ENCODE data around the gene ANKIB1.
"Not testable (repeated sequence)": the region's sequence is repeated elsewhere in the genome, so short reads cannot be mapped to it uniquely, and the experiment has no call there.

The ANKIB1 gene

DNA sequence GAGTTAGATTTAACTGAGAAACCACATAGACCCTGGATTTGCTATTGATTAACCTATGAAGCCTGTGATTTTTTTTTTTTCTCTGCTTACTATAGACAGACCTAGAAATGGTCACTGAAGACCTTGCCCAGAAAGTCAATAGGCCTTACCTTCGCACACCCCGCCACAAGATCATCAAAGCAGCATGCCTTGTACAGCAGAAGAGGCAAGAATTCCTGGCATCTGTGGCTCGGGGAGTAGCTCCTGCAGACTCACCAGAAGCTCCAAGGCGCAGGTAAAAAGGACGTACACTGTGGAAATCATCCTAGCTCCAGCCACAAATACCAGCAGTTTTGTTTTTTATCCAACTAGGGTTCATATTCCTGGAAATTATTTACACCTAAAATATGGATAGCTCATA is 145.3 kb downstream of the ANKIB1 start:
- no peak overlapping the region for H3K27ac ChIP-seq (ENCODE audit: low read depth in 2 of 2, low read length in 2 of 2)
- no peak overlapping the region for H3K4me3 ChIP-seq (ENCODE audit: low read length in 2 of 2)
- peaks cover 6 to 8% of the 10 kb centered on the region in 2 donors for H3K36me3 ChIP-seq (ENCODE audit: control insufficient read depth in 2 of 2, insufficient read depth in 2 of 2, low read length in 2 of 2)
- H3K27me3 ChIP-seq (ENCODE audit: control insufficient read depth in 2 of 2, insufficient read depth in 2 of 2, low read length in 2 of 2), result no peaks in the 10 kb centered on the region
- H3K9ac ChIP-seq (ENCODE audit: low read depth in 1 of 2, low read length in 2 of 2), result no peak overlapping the region
- H3K9me3 ChIP-seq (ENCODE audit: control insufficient read depth in 2 of 2, low read length in 2 of 2), result no peaks in the 10 kb centered on the region
- H3K4me1 ChIP-seq (ENCODE audit: control insufficient read depth in 2 of 2, insufficient read depth in 2 of 2, low read length in 2 of 2), result no peaks in the 10 kb centered on the region

GRCh38 chr7:92397542-92397941 is 151.8 kb downstream of the ANKIB1 start:
- no peaks in the 10 kb centered on the region for H3K9me3 ChIP-seq (ENCODE audit: control insufficient read depth in 2 of 2, low read length in 2 of 2)
- no peak overlapping the region for H3K27ac ChIP-seq (ENCODE audit: low read depth in 2 of 2, low read length in 2 of 2)
- no peak overlapping the region for H3K9ac ChIP-seq (ENCODE audit: low read depth in 1 of 2, low read length in 2 of 2)
- no peaks in the 10 kb centered on the region for H3K4me1 ChIP-seq (ENCODE audit: control insufficient read depth in 2 of 2, insufficient read depth in 2 of 2, low read length in 2 of 2)
- H3K27me3 ChIP-seq (ENCODE audit: control insufficient read depth in 2 of 2, insufficient read depth in 2 of 2, low read length in 2 of 2), result no peaks in the 10 kb centered on the region
- no peak overlapping the region for H3K4me3 ChIP-seq (ENCODE audit: low read length in 2 of 2)
- H3K36me3 ChIP-seq (ENCODE audit: control insufficient read depth in 2 of 2, insufficient read depth in 2 of 2, low read length in 2 of 2), result peaks cover 22 to 26% of the 10 kb centered on the region in 2 donors

DNA sequence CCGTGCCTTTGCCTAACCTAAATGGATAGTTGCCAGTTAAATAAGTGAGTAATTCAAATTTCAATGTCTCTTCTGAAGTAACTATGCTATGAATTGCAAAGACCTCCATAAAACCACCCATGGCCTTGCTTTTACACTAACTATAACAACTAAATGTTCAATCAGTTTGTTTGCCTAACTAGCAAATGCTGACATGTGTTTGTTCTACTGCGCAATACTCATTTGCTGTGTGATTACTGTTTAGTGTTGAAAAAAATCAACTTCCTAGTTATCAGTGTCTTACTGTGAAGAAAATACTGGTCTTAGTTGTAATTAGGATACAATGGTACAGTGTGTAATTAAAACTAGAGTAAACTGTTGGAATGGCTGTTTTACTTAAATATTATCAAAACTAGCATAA is 154.2 kb downstream of the ANKIB1 start:
- Histone ChIP-seq H3K9me3 (ENCODE audit: control insufficient read depth in 2 of 2, low read length in 2 of 2) (no peaks in the 10 kb centered on the region), H3K4me3 (ENCODE audit: low read length in 2 of 2) (no peak overlapping the region), H3K36me3 (ENCODE audit: control insufficient read depth in 2 of 2, insufficient read depth in 2 of 2, low read length in 2 of 2) (peaks cover 22 to 26% of the 10 kb centered on the region in 2 donors), H3K27ac (ENCODE audit: low read depth in 2 of 2, low read length in 2 of 2) (no peak overlapping the region), H3K27me3 (ENCODE audit: control insufficient read depth in 2 of 2, insufficient read depth in 2 of 2, low read length in 2 of 2) (no peaks in the 10 kb centered on the region), H3K9ac (ENCODE audit: low read depth in 1 of 2, low read length in 2 of 2) (no peak overlapping the region), H3K4me1 (ENCODE audit: control insufficient read depth in 2 of 2, insufficient read depth in 2 of 2, low read length in 2 of 2) (no peaks in the 10 kb centered on the region)

DNA sequence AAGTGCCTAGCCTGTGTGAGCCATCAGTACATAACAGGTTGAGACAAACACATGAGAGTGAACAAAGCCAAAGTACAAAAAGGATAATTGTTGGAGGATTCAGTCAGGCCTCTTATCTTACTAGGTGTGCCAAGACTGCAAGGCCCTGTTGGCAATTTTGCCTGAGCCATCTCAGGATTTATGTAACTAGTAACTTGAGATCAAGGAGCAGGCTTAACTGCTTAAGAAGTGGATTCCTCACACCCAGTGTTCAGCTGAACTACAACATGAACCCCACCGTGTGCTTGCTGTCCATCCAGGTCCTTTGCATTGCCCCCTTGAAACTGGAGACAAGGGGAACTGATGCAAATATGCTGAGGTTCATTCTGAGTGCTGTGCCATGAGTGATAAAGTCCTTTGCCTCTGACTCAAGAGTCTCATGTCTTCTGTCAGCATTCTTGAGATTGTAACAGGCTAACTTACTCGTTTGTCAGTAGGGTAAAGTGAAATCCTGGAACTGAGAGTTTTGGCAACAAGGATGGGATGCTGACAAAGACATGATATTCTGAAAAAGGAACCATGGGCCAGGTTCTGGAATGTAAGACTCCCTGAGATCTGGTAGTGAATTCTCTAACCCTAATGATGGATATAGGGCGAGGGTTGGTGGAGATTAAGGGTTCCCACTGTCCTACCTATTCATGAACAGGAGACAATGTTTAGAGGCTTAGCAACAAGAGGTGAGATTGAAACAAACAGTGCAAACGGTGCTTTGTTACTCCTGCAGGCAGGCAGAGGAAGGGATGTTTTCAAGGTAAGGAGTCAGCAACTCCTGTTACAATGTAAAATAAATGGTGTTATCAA is 157.4 kb downstream of the ANKIB1 start:
- no peaks in the 10 kb centered on the region for H3K4me1 ChIP-seq (ENCODE audit: control insufficient read depth in 2 of 2, insufficient read depth in 2 of 2, low read length in 2 of 2)
- H3K9me3 ChIP-seq (ENCODE audit: control insufficient read depth in 2 of 2, low read length in 2 of 2), result no peaks in the 10 kb centered on the region
- no peak overlapping the region for H3K9ac ChIP-seq (ENCODE audit: low read depth in 1 of 2, low read length in 2 of 2)
- H3K36me3 ChIP-seq (ENCODE audit: control insufficient read depth in 2 of 2, insufficient read depth in 2 of 2, low read length in 2 of 2), result peaks cover 12 to 14% of the 10 kb centered on the region in 2 donors
- no peaks in the 10 kb centered on the region for H3K27me3 ChIP-seq (ENCODE audit: control insufficient read depth in 2 of 2, insufficient read depth in 2 of 2, low read length in 2 of 2)
- no peak overlapping the region for H3K27ac ChIP-seq (ENCODE audit: low read depth in 2 of 2, low read length in 2 of 2)
- H3K4me3 ChIP-seq (ENCODE audit: low read length in 2 of 2), result no peak overlapping the region

- H3K9ac ChIP-seq (ENCODE audit: low read depth in 1 of 2, low read length in 2 of 2), result no peak overlapping the region
- H3K4me1 ChIP-seq (ENCODE audit: control insufficient read depth in 2 of 2, insufficient read depth in 2 of 2, low read length in 2 of 2), result no peaks in the 10 kb centered on the region
- no peak overlapping the region for H3K27ac ChIP-seq (ENCODE audit: low read depth in 2 of 2, low read length in 2 of 2)
- H3K27me3 ChIP-seq (ENCODE audit: control insufficient read depth in 2 of 2, insufficient read depth in 2 of 2, low read length in 2 of 2), result no peaks in the 10 kb centered on the region
- peaks cover 7 to 9% of the 10 kb centered on the region in 2 donors for H3K36me3 ChIP-seq (ENCODE audit: control insufficient read depth in 2 of 2, insufficient read depth in 2 of 2, low read length in 2 of 2)
- H3K4me3 ChIP-seq (ENCODE audit: low read length in 2 of 2), result no peak overlapping the region
- H3K9me3 ChIP-seq (ENCODE audit: control insufficient read depth in 2 of 2, low read length in 2 of 2), result no peaks in the 10 kb centered on the region
These were observed 157.9 kb downstream of the ANKIB1 start for GRCh38 chr7:92403760-92404074.

DNA sequence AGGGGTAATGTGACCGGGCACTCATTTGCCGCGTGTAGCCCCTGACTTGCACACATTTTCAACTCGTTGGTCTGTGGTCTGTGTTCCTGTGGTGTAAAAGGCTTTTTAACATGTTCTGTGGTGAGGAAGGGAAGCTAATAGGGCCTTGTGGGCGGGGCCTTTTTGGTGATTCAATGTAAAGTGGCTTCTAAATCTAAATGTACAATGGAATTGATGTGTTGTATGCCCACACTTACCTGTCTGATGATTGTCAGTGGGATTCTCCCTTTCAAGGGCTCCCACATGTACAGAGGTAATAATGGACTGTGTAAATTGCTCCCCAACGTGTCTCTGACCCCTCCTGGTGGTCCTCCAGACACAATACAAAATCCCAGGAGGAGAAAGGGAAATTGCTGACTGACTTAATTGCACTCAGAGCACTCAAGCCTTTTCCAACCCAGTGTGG is 158.4 kb downstream of the ANKIB1 start:
- Histone ChIP-seq H3K27me3 (ENCODE audit: control insufficient read depth in 2 of 2, insufficient read depth in 2 of 2, low read length in 2 of 2) (no peaks in the 10 kb centered on the region), H3K27ac (ENCODE audit: low read depth in 2 of 2, low read length in 2 of 2) (no peak overlapping the region), H3K4me1 (ENCODE audit: control insufficient read depth in 2 of 2, insufficient read depth in 2 of 2, low read length in 2 of 2) (no peaks in the 10 kb centered on the region), H3K36me3 (ENCODE audit: control insufficient read depth in 2 of 2, insufficient read depth in 2 of 2, low read length in 2 of 2) (peaks cover 2 to 5% of the 10 kb centered on the region in 2 donors), H3K9ac (ENCODE audit: low read depth in 1 of 2, low read length in 2 of 2) (no peak overlapping the region), H3K9me3 (ENCODE audit: control insufficient read depth in 2 of 2, low read length in 2 of 2) (no peaks in the 10 kb centered on the region), H3K4me3 (ENCODE audit: low read length in 2 of 2) (no peak overlapping the region)

- no peak overlapping the region for H3K4me3 ChIP-seq (ENCODE audit: low read length in 2 of 2)
- no peaks in the 10 kb centered on the region for H3K36me3 ChIP-seq (ENCODE audit: control insufficient read depth in 2 of 2, insufficient read depth in 2 of 2, low read length in 2 of 2)
- H3K27ac ChIP-seq (ENCODE audit: low read depth in 2 of 2, low read length in 2 of 2), result no peak overlapping the region
- no peaks in the 10 kb centered on the region for H3K9me3 ChIP-seq (ENCODE audit: control insufficient read depth in 2 of 2, low read length in 2 of 2)
- peaks cover 0 to 3% of the 10 kb centered on the region in 2 donors for H3K27me3 ChIP-seq (ENCODE audit: control insufficient read depth in 2 of 2, insufficient read depth in 2 of 2, low read length in 2 of 2)
- no peaks in the 10 kb centered on the region for H3K4me1 ChIP-seq (ENCODE audit: control insufficient read depth in 2 of 2, insufficient read depth in 2 of 2, low read length in 2 of 2)
- no peak overlapping the region for H3K9ac ChIP-seq (ENCODE audit: low read depth in 1 of 2, low read length in 2 of 2)
These were observed 163.6 kb downstream of the ANKIB1 start for GRCh38 chr7:92409357-92409756.

DNA sequence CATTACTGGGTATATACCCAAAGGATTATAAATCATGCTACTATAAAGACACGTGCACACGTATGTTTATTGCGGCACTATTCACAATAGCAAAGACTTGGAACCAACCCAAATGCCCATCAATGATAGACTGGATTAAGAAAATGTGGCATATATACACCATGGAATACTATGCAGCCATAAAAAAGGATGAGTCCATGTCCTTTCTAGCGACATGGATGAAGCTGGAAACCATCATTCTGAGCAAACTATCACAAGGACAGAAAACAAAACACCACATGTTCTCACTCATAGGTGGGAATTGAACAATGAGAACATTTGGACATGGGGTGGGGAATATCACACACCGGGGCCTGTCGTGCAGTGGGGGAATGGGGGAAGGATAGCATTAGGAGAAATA is 164.4 kb downstream of the ANKIB1 start:
- H3K9me3 ChIP-seq (ENCODE audit: control insufficient read depth in 2 of 2, low read length in 2 of 2); H3K27ac ChIP-seq (ENCODE audit: low read depth in 2 of 2, low read length in 2 of 2); H3K4me3 ChIP-seq (ENCODE audit: low read length in 2 of 2); H3K36me3 ChIP-seq (ENCODE audit: control insufficient read depth in 2 of 2, insufficient read depth in 2 of 2, low read length in 2 of 2); H3K9ac ChIP-seq (ENCODE audit: low read depth in 1 of 2, low read length in 2 of 2); H3K27me3 ChIP-seq (ENCODE audit: control insufficient read depth in 2 of 2, insufficient read depth in 2 of 2, low read length in 2 of 2); H3K4me1 ChIP-seq (ENCODE audit: control insufficient read depth in 2 of 2, insufficient read depth in 2 of 2, low read length in 2 of 2): not testable (repeated sequence)

DNA sequence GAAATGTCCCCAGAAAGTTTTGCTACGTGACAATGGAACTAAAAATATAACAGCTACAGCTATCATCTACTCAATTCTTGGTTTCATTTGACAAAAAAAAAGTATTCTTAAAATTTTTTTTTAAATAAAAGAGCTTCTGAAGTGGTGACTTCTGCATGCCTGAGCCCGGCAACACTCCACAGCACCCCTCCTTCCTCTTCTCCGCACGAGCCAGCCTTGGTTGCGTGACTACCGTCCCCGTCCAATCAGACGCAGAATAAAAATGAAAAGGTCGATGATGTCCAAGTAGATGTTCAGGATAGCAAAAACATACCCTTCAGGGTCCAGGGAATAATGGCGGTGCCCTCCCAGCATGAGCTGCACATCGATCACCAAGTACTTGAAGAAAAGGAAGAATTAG is 167.0 kb downstream of the ANKIB1 start:
- H3K27me3 ChIP-seq (ENCODE audit: control insufficient read depth in 2 of 2, insufficient read depth in 2 of 2, low read length in 2 of 2), result peaks cover 0 to 3% of the 10 kb centered on the region in 2 donors

GRCh38 chr7:92413550-92413949 is 167.8 kb downstream of the ANKIB1 start:
- Histone ChIP-seq H3K9ac (ENCODE audit: low read depth in 1 of 2, low read length in 2 of 2) (no peak overlapping the region), H3K27ac (ENCODE audit: low read depth in 2 of 2, low read length in 2 of 2) (no peak overlapping the region), H3K27me3 (ENCODE audit: control insufficient read depth in 2 of 2, insufficient read depth in 2 of 2, low read length in 2 of 2) (peaks cover 0 to 3% of the 10 kb centered on the region in 2 donors), H3K9me3 (ENCODE audit: control insufficient read depth in 2 of 2, low read length in 2 of 2) (no peaks in the 10 kb centered on the region), H3K4me3 (ENCODE audit: low read length in 2 of 2) (no peak overlapping the region), H3K36me3 (ENCODE audit: control insufficient read depth in 2 of 2, insufficient read depth in 2 of 2, low read length in 2 of 2) (no peaks in the 10 kb centered on the region), H3K4me1 (ENCODE audit: control insufficient read depth in 2 of 2, insufficient read depth in 2 of 2, low read length in 2 of 2) (no peaks in the 10 kb centered on the region)

More for the DNA sequence above, 167.0 kb downstream of the ANKIB1 start:
- H3K9me3 ChIP-seq (ENCODE audit: control insufficient read depth in 2 of 2, low read length in 2 of 2), result no peaks in the 10 kb centered on the region
- no peak overlapping the region for H3K27ac ChIP-seq (ENCODE audit: low read depth in 2 of 2, low read length in 2 of 2)
- no peak overlapping the region for H3K9ac ChIP-seq (ENCODE audit: low read depth in 1 of 2, low read length in 2 of 2)
- no peaks in the 10 kb centered on the region for H3K36me3 ChIP-seq (ENCODE audit: control insufficient read depth in 2 of 2, insufficient read depth in 2 of 2, low read length in 2 of 2)
- H3K4me3 ChIP-seq (ENCODE audit: low read length in 2 of 2), result no peak overlapping the region
- H3K4me1 ChIP-seq (ENCODE audit: control insufficient read depth in 2 of 2, insufficient read depth in 2 of 2, low read length in 2 of 2), result no peaks in the 10 kb centered on the region

All from mucosa of rectum (tissue), 2 donors.